ENCODE data around the gene ATP5IF1.

Gene ATP5IF1

GRCh38 chr1:28272215-28272852, 36.4 kb downstream of the ATP5IF1 start:
- H3K36me3 ChIP-seq (ENCODE audit: insufficient read depth, low read length), result peaks cover 14% of the 10 kb centered on the region; the same call in 1 of the 2 replicates

GRCh38 chr1:28273216-28273860, 37.4 kb downstream of the ATP5IF1 start:
- H3K9ac ChIP-seq (ENCODE audit: low read depth, low read length, poor library complexity, severe bottlenecking), result no peak overlapping the region
- no peaks in the 10 kb centered on the region for H3F3A ChIP-seq (ENCODE audit: low read depth)
- H3K9me2 ChIP-seq (replicated peaks; ENCODE audit: low read depth, low read length), result no peaks in the 10 kb centered on the region
- H3K27me3 ChIP-seq (ENCODE audit: insufficient read depth, low read length, poor library complexity, severe bottlenecking), result no peaks in the 10 kb centered on the region
- no peaks in the 10 kb centered on the region for H4K20me1 ChIP-seq (ENCODE audit: insufficient read depth, low read length, poor library complexity, severe bottlenecking)
- H3K79me2 ChIP-seq (ENCODE audit: insufficient read depth, low read length), result no peaks in the 10 kb centered on the region
- peaks cover 20% of the 10 kb centered on the region; the same call in 1 of the 2 replicates for H3K36me3 ChIP-seq (ENCODE audit: insufficient read depth, low read length)
- no peak for TF ChIP-seq EZH2phosphoT487 (IDR thresholded peaks at IDR 0.05; ENCODE audit: borderline replicate concordance)
- no peak for TF ChIP-seq CTCF (conservative IDR thresholded peaks at IDR 0.05; ENCODE audit: low read length)
- no peaks in the 10 kb centered on the region for H3K4me1 ChIP-seq (ENCODE audit: insufficient read depth, low read length, poor library complexity, severe bottlenecking)
- no peak overlapping the region for H3K4me3 ChIP-seq (ENCODE audit: low read length, poor library complexity, severe bottlenecking)
- H2AFZ ChIP-seq (ENCODE audit: low read length), result no peak overlapping the region
- no peak overlapping the region for H3K4me2 ChIP-seq (ENCODE audit: low read depth, low read length, poor library complexity, severe bottlenecking)
- no peaks in the 10 kb centered on the region for H3K9me3 ChIP-seq (ENCODE audit: insufficient read depth, low read depth, low read length)

More at GRCh38 chr1:28272215-28272852, 36.4 kb downstream of the ATP5IF1 start:
- Histone ChIP-seq H3K27me3 (ENCODE audit: insufficient read depth, low read length, poor library complexity, severe bottlenecking) (no peaks in the 10 kb centered on the region), H3K9ac (ENCODE audit: low read depth, low read length, poor library complexity, severe bottlenecking) (no peak overlapping the region), H3K4me2 (ENCODE audit: low read depth, low read length, poor library complexity, severe bottlenecking) (no peak overlapping the region), H3K9me2 (replicated peaks; ENCODE audit: low read depth, low read length) (no peaks in the 10 kb centered on the region), H3K9me3 (ENCODE audit: insufficient read depth, low read depth, low read length) (no peaks in the 10 kb centered on the region), H3K4me1 (ENCODE audit: insufficient read depth, low read length, poor library complexity, severe bottlenecking) (no peaks in the 10 kb centered on the region), H4K20me1 (ENCODE audit: insufficient read depth, low read length, poor library complexity, severe bottlenecking) (no peaks in the 10 kb centered on the region), H3K79me2 (ENCODE audit: insufficient read depth, low read length) (no peaks in the 10 kb centered on the region), H2AFZ (ENCODE audit: low read length) (no peak overlapping the region), H3F3A (ENCODE audit: low read depth) (no peaks in the 10 kb centered on the region), H3K4me3 (ENCODE audit: low read length, poor library complexity, severe bottlenecking) (no peak overlapping the region)
- no peak for TF ChIP-seq CTCF (conservative IDR thresholded peaks at IDR 0.05; ENCODE audit: low read length)
- TF ChIP-seq EZH2phosphoT487 (IDR thresholded peaks at IDR 0.05; ENCODE audit: borderline replicate concordance), result no peak

GRCh38 chr1:28278763-28279162, 42.8 kb downstream of the ATP5IF1 start:
- no peaks in the 10 kb centered on the region for H3F3A ChIP-seq (ENCODE audit: low read depth)
- H3K4me2 ChIP-seq (ENCODE audit: low read depth, low read length, poor library complexity, severe bottlenecking), result no peak overlapping the region
- no peaks in the 10 kb centered on the region for H3K4me1 ChIP-seq (ENCODE audit: insufficient read depth, low read length, poor library complexity, severe bottlenecking)

More at GRCh38 chr1:28278763-28279162, 42.8 kb downstream of the ATP5IF1 start:
- no peak overlapping the region for H2AFZ ChIP-seq (ENCODE audit: low read length)
- no peak for TF ChIP-seq CTCF (conservative IDR thresholded peaks at IDR 0.05; ENCODE audit: low read length)
- no peak for TF ChIP-seq EZH2phosphoT487 (IDR thresholded peaks at IDR 0.05; ENCODE audit: borderline replicate concordance)
- no peaks in the 10 kb centered on the region for H3K27me3 ChIP-seq (ENCODE audit: insufficient read depth, low read length, poor library complexity, severe bottlenecking)
- H3K9me2 ChIP-seq (replicated peaks; ENCODE audit: low read depth, low read length), result no peaks in the 10 kb centered on the region
- no peaks in the 10 kb centered on the region for H3K9me3 ChIP-seq (ENCODE audit: insufficient read depth, low read depth, low read length)
- no peak overlapping the region for H3K4me3 ChIP-seq (ENCODE audit: low read length, poor library complexity, severe bottlenecking)
- no peak overlapping the region for H3K9ac ChIP-seq (ENCODE audit: low read depth, low read length, poor library complexity, severe bottlenecking)
- H3K79me2 ChIP-seq (ENCODE audit: insufficient read depth, low read length), result no peaks in the 10 kb centered on the region
- H4K20me1 ChIP-seq (ENCODE audit: insufficient read depth, low read length, poor library complexity, severe bottlenecking), result no peaks in the 10 kb centered on the region
- peaks cover 26% of the 10 kb centered on the region; the same call in 1 of the 2 replicates for H3K36me3 ChIP-seq (ENCODE audit: insufficient read depth, low read length)
